K562 (cell line): ENCODE data around the gene PTAFR. TPM values are rescaled to one million over a fixed set of nuclear protein-coding genes. Genes with fewer than 3 reads are reported as not detected.

Source experiments
- ATAC-seq: fragments of 200-7000 bp; cut with Tn5 transposase; 3 replicates; pipeline ENCODE4 v1.9.1; 2020; ENCODE audit warnings: moderate library complexity
- BruUV-seq: library from RNA; stranded (reverse); fragments of 400-500 nt; replicated peaks from 2 replicates; lab custom pipeline; 2021; lab: Mats Ljungman, UMichigan
- CTCF ChIA-PET: fragments of 300-600 bp; formaldehyde crosslinking; extraction: SDS; loops from one replicate; lab custom pipeline; 2021; ENCODE audit warnings: low intra/inter-chr PET ratio; lab: Yijun Ruan, JAX
- POLR2A ChIA-PET: fragments of 300-600, 350-650 bp; sonication (Branson Sonifier 250); formaldehyde crosslinking; extraction: SDS; loops from one replicate; lab custom pipeline; 2021; ENCODE audit warnings: antibody characterized with exemption, inconsistent platforms; lab: Yijun Ruan, JAX
- DNase-seq, 4 experiments: peaks; one replicate each; pipeline versions ENCODE4 v3.0.0 to v3.0.0-alpha.2; 2011 to 2018; ENCODE audit warnings: low spot score in 3 of 4, mixed read lengths in 3 of 4; ENCODE audit errors: extremely low read depth in 1 of 4
- FAIRE-seq: peaks from 2 replicates; lab custom pipeline; 2011; peaks lifted over from hg19 to GRCh38; lab: Jason Lieb, UNC
- H2AFZ ChIP-seq: 2 replicates; pipeline ENCODE4 v1.6.0; 2011; ENCODE audit warnings: low read depth, low read length, control low read depth, inconsistent platforms
- H3K27ac ChIP-seq: fragments of 200-600 bp; 3 replicates; pipeline ENCODE4 v1.8.0; 2011; ENCODE audit warnings: low read depth, mild to moderate bottlenecking, control low read depth, inconsistent platforms, low read length, moderate library complexity, mixed read lengths; ENCODE audit errors: extremely low read depth
- H3K27me3 ChIP-seq, 2 experiments: fragments of 300-600 bp in 1 of 2; 2 replicates in 1 of 2; 3 replicates in 1 of 2; pipeline versions ENCODE4 v1.6.0 to v1.8.0; 2011; ENCODE audit warnings: inconsistent platforms in 2 of 2, low read length in 2 of 2, mild to moderate bottlenecking in 1 of 2, mixed read lengths in 1 of 2, moderate library complexity in 1 of 2; ENCODE audit not compliant: control insufficient read depth in 2 of 2, insufficient read depth in 2 of 2
- H3K36me3 ChIP-seq: fragments of 300-600 bp; 3 replicates; pipeline ENCODE4 v1.8.0; 2011; ENCODE audit warnings: mild to moderate bottlenecking, low read length, inconsistent platforms; ENCODE audit not compliant: control insufficient read depth, insufficient read depth
- H3K4me1 ChIP-seq, 2 experiments: fragments of 200-600 bp in 1 of 2; replicated peaks in 1 of 2; 2 replicates in 1 of 2; 3 replicates in 1 of 2; pipeline versions ENCODE4 v1.5.1 to v1.8.0; 2011; ENCODE audit warnings: inconsistent platforms in 2 of 2, low read length in 2 of 2, mild to moderate bottlenecking in 1 of 2, mixed read lengths in 1 of 2, moderate library complexity in 1 of 2; ENCODE audit not compliant: control insufficient read depth in 2 of 2, insufficient read depth in 2 of 2
- H3K4me2 ChIP-seq: 2 replicates; pipeline ENCODE4 v1.6.1; 2011; ENCODE audit warnings: low read length, control low read depth, inconsistent platforms, mixed read lengths; ENCODE audit not compliant: insufficient read depth
- H3K4me3 ChIP-seq: fragments of 200-600 bp; sonication (generic), shearing (Covaris generic); 2 replicates; pipeline ENCODE4 v1.5.1; 2016; ENCODE audit warnings: control low read depth, inconsistent platforms
- H3K79me2 ChIP-seq: fragments of 200-600 bp; 3 replicates; pipeline ENCODE4 v1.8.0; 2011; ENCODE audit warnings: low read length, inconsistent platforms; ENCODE audit not compliant: control insufficient read depth, insufficient read depth
- H3K9ac ChIP-seq, 2 experiments: 2 replicates each; pipeline versions ENCODE4 v1.6.0 to v1.6.1; 2011; ENCODE audit warnings: low read depth in 2 of 2, low read length in 2 of 2, control low read depth in 1 of 2, inconsistent platforms in 1 of 2, mild to moderate bottlenecking in 1 of 2, mixed read lengths in 1 of 2; ENCODE audit not compliant: insufficient read depth in 1 of 2
- H3K9me1 ChIP-seq: one replicate; pipeline ENCODE4 v1.6.0; 2011; ENCODE audit warnings: inconsistent platforms, mild to moderate bottlenecking, low read length, moderate library complexity; ENCODE audit not compliant: control insufficient read depth, insufficient read depth
- H3K9me3 ChIP-seq: replicated peaks from 2 replicates; pipeline ENCODE4 v1.5.1; 2011; ENCODE audit warnings: low read depth, low read length, inconsistent platforms; ENCODE audit not compliant: control insufficient read depth, insufficient read depth
- H4K20me1 ChIP-seq: replicated peaks from 2 replicates; pipeline ENCODE4 v1.6.1; 2011; ENCODE audit warnings: low read length, inconsistent platforms, mixed read lengths; ENCODE audit not compliant: control insufficient read depth, insufficient read depth
- ASH1L ChIP-seq: fragments of 450-650 bp; IDR thresholded peaks from 2 replicates; pipeline ENCODE4 v1.6.1; 2018; ENCODE audit warnings: borderline replicate concordance, mild to moderate bottlenecking, low read depth; ENCODE audit not compliant: partially characterized antibody
- CC2D1A ChIP-seq: fragments of 450-650 bp; IDR thresholded peaks from 2 replicates; pipeline ENCODE4 v1.6.1; 2017; ENCODE audit warnings: mild to moderate bottlenecking
- IRF2 ChIP-seq: sonication (generic); formaldehyde crosslinking; IDR thresholded peaks from 2 replicates; pipeline ENCODE4 v1.8.1; 2022; ENCODE audit warnings: mild to moderate bottlenecking, missing genetic modification reagents
- NRF1 ChIP-seq, 2 experiments: fragments of 450-650 bp; IDR thresholded peaks in 1 of 2; conservative IDR thresholded peaks in 1 of 2; 2 replicates each; pipeline ENCODE4 v1.6.1; 2014; ENCODE audit warnings: mild to moderate bottlenecking in 2 of 2
- SETDB1 ChIP-seq: IDR thresholded peaks from one replicate; pipeline ENCODE4 v1.6.1; 2012; ENCODE audit warnings: low read length, control low read depth, inconsistent platforms
- SIRT6 ChIP-seq: IDR thresholded peaks from one replicate; pipeline ENCODE4 v1.6.1; 2012; ENCODE audit warnings: low read depth, mild to moderate bottlenecking, control low read depth, inconsistent platforms, low read length, moderate library complexity
- SMARCA4 ChIP-seq: fragments of 450-650 bp; IDR thresholded peaks from 2 replicates; pipeline ENCODE4 v1.6.1; 2016
- TARDBP ChIP-seq: fragments of 450-650 bp; IDR thresholded peaks from 2 replicates; pipeline ENCODE4 v1.6.1; 2016
- ZFP30 ChIP-seq: fragments of 250-450 bp; sonication (Bioruptor Pico); IDR thresholded peaks from 2 replicates; pipeline ENCODE4 v1.8.0; 2022; ENCODE audit warnings: moderate library complexity, mild to moderate bottlenecking, inconsistent platforms, borderline replicate concordance
- WGBS: fragments of 100-300 bp; shearing (Covaris generic); methylation state at CpG from one replicate; pipeline ENCODE4 v1.1.6; 2016; ENCODE audit warnings: low coverage, mixed read lengths; ENCODE audit not compliant: insufficient coverage; ENCODE audit errors: missing lambda C conversion rate; 5-methylcytosine and 5-hydroxymethylcytosine counted together
- in situ Hi-C: fragments of 300-500 bp; cut with MboI; formaldehyde crosslinking; loops from 4 replicates; pipeline ENCODE4 v1.15.0; 2018; ENCODE audit warnings: inconsistent platforms, mixed read lengths
- intact Hi-C: fragments of 100-400 bp; cut with micrococcal nuclease; formaldehyde crosslinking; loops from 2 replicates; pipeline ENCODE4 v1.14.2; 2022
- polyA plus RNA-seq, 8 experiments: library from polyadenylated mRNA; depleted of rRNA in 4 of 8; stranded (reverse) in 5 of 8; unstranded in 3 of 8; fragments of >200 nt; fragmentation: Nextera tagmentation in 2 of 8; fragmentation: Illumina TruSeq in 1 of 8; extraction: Ambion mirVana in 2 of 8; extraction: Trizol in 1 of 8; gene quantifications; 2 replicates each; pipeline versions ENCODE4 v1.2.1 to v1.2.3, GENCODE V29; 2011 to 2014; ENCODE audit warnings: inconsistent platforms in 1 of 8, missing spikeins in 1 of 8
- total RNA-seq, 7 experiments: library from RNA; depleted of rRNA in 6 of 7; stranded (reverse); fragments of >200 nt in 6 of 7; fragmentation: Illumina TruSeq in 2 of 7; extraction: Trizol in 2 of 7; gene quantifications; 2 replicates each; pipeline versions ENCODE4 v1.2.1 to v1.2.3, GENCODE V29; 2011 to 2021; ENCODE audit warnings: low replicate concordance in 1 of 7
- TF ChIP-seq, protein P1 (sequence below): conservative IDR thresholded peaks from 2 replicates; pipeline ENCODE4 v1.6.1; 2011; ENCODE audit warnings: low read depth, mild to moderate bottlenecking, low read length; ENCODE audit not compliant: control insufficient read depth
- TF ChIP-seq, protein P2 (sequence below): sonication (generic); formaldehyde crosslinking; IDR thresholded peaks from 2 replicates; pipeline ENCODE4 v1.8.1; 2023; ENCODE audit warnings: mild to moderate bottlenecking, missing genetic modification reagents
- TF ChIP-seq, protein P3 (sequence below): sonication (generic); formaldehyde crosslinking; IDR thresholded peaks from 2 replicates; pipeline ENCODE4 v1.8.0; 2022; ENCODE audit warnings: mild to moderate bottlenecking, missing genetic modification reagents
- TF ChIP-seq, protein P4 (sequence below): sonication (generic); formaldehyde crosslinking; IDR thresholded peaks from 2 replicates; pipeline ENCODE4 v1.8.1; 2022; ENCODE audit warnings: missing genetic modification reagents

Gene PTAFR
- total and polyA plus RNA-seq, 9 of the 15 experiments (the other 6 are each of a cell fraction or from before 2014, with no cell fraction given): 0.15 to 0.55 (median 0.40) TPM; not detected in 1

DNA sequence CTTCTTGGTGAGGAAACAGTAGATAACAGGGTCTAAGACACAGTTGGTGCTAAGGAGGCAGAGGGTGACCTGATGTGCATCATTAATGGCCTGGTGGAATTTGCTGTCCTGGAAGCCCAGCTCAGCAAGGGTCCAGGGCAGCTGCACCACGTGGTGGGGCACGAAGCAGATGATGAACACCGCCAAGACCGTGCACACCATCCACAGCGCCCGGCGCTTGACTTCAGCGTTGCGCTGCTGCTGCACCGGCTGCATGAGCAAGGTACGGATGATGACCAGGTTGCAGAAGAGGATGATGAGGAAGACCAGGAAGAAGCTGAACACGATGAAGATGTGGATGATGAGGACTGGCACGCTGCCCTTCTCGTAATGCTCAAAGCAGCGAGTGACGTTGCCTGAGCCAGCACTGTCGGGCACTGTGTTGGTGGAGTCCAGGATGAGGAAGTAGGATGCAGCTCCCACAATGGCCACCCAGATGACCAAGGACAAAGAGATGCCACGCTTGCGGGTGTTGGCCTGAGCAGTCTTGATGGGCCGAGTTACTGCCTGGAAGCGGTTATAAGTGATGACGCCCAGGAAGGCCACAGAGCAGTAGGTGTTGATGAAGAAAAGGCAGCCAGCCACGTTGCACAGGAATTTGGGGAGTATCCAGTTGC is 26.2 kb downstream of the PTAFR start:
- no peaks in the 10 kb centered on the region for H4K20me1 ChIP-seq
- BruUV-seq: no TSS peak
- no peak overlapping the region for H2AFZ ChIP-seq
- no peaks in the 10 kb centered on the region for H3K36me3 ChIP-seq
- peaks cover 32 to 34% of the 10 kb centered on the region in 2 experiments for H3K4me1 ChIP-seq
- TF ChIP-seq IRF2 (CRISPR knock-in tag): no peak
- TF ChIP-seq, protein P1, sequence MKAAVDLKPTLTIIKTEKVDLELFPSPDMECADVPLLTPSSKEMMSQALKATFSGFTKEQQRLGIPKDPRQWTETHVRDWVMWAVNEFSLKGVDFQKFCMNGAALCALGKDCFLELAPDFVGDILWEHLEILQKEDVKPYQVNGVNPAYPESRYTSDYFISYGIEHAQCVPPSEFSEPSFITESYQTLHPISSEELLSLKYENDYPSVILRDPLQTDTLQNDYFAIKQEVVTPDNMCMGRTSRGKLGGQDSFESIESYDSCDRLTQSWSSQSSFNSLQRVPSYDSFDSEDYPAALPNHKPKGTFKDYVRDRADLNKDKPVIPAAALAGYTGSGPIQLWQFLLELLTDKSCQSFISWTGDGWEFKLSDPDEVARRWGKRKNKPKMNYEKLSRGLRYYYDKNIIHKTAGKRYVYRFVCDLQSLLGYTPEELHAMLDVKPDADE: no peak
- TF ChIP-seq, protein P2, sequence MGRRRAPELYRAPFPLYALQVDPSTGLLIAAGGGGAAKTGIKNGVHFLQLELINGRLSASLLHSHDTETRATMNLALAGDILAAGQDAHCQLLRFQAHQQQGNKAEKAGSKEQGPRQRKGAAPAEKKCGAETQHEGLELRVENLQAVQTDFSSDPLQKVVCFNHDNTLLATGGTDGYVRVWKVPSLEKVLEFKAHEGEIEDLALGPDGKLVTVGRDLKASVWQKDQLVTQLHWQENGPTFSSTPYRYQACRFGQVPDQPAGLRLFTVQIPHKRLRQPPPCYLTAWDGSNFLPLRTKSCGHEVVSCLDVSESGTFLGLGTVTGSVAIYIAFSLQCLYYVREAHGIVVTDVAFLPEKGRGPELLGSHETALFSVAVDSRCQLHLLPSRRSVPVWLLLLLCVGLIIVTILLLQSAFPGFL (CRISPR knock-in tag): no peak
- no peak for TF ChIP-seq SIRT6
- TF ChIP-seq, protein P3, sequence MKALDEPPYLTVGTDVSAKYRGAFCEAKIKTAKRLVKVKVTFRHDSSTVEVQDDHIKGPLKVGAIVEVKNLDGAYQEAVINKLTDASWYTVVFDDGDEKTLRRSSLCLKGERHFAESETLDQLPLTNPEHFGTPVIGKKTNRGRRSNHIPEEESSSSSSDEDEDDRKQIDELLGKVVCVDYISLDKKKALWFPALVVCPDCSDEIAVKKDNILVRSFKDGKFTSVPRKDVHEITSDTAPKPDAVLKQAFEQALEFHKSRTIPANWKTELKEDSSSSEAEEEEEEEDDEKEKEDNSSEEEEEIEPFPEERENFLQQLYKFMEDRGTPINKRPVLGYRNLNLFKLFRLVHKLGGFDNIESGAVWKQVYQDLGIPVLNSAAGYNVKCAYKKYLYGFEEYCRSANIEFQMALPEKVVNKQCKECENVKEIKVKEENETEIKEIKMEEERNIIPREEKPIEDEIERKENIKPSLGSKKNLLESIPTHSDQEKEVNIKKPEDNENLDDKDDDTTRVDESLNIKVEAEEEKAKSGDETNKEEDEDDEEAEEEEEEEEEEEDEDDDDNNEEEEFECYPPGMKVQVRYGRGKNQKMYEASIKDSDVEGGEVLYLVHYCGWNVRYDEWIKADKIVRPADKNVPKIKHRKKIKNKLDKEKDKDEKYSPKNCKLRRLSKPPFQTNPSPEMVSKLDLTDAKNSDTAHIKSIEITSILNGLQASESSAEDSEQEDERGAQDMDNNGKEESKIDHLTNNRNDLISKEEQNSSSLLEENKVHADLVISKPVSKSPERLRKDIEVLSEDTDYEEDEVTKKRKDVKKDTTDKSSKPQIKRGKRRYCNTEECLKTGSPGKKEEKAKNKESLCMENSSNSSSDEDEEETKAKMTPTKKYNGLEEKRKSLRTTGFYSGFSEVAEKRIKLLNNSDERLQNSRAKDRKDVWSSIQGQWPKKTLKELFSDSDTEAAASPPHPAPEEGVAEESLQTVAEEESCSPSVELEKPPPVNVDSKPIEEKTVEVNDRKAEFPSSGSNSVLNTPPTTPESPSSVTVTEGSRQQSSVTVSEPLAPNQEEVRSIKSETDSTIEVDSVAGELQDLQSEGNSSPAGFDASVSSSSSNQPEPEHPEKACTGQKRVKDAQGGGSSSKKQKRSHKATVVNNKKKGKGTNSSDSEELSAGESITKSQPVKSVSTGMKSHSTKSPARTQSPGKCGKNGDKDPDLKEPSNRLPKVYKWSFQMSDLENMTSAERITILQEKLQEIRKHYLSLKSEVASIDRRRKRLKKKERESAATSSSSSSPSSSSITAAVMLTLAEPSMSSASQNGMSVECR: no peak
- TF ChIP-seq ASH1L: no peak
- TF ChIP-seq CC2D1A: no peak
- TF ChIP-seq TARDBP: no peak
- no peak for TF ChIP-seq NRF1 (conservative IDR thresholded peaks at IDR 0.05 in 1 of 2, IDR thresholded peaks at IDR 0.05 in 1 of 2)
- no peak for TF ChIP-seq ZFP30 (CRISPR knock-in tag)
- TF ChIP-seq SETDB1: no peak
- TF ChIP-seq, protein P4, sequence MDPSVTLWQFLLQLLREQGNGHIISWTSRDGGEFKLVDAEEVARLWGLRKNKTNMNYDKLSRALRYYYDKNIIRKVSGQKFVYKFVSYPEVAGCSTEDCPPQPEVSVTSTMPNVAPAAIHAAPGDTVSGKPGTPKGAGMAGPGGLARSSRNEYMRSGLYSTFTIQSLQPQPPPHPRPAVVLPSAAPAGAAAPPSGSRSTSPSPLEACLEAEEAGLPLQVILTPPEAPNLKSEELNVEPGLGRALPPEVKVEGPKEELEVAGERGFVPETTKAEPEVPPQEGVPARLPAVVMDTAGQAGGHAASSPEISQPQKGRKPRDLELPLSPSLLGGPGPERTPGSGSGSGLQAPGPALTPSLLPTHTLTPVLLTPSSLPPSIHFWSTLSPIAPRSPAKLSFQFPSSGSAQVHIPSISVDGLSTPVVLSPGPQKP: no peak
- TF ChIP-seq SMARCA4: no peak
- in situ Hi-C loops (no loop called here), intact Hi-C loops (no loop called here)
- FAIRE-seq: no peak
- H3K4me2 ChIP-seq: no peak overlapping the region
- peaks cover 4% of the 10 kb centered on the region for H3K9me1 ChIP-seq
- H3K27me3 ChIP-seq: no peaks in the 10 kb centered on the region; a peak in 1 of 5 replicates
- DNase-seq: no peak
- CTCF ChIA-PET: no interaction called here
- POLR2A ChIA-PET: interaction anchor here (1.0 kb wide), 1 partner anchor 37 kb away, joined by 4 read pairs; no protein-coding TSS in a partner anchor
- no peak overlapping the region; a peak in 1 of 4 replicates for H3K9ac ChIP-seq
- 72% methylated on average over 23 of the region's 23 CpGs for WGBS
- no peak overlapping the region for H3K27ac ChIP-seq
- H3K9me3 ChIP-seq: no peaks in the 10 kb centered on the region
- no peaks in the 10 kb centered on the region for H3K79me2 ChIP-seq
- ATAC-seq: no peak
- no peak overlapping the region for H3K4me3 ChIP-seq
